RWPE1 (cell line): ENCODE data around the gene SNPH.

Source experiments
- CTCF ChIA-PET: fragments of 350-600 bp; sonication (Branson Sonifier 250); formaldehyde crosslinking; extraction: SDS; loops from one replicate; lab custom pipeline; 2021; lab: Yijun Ruan, JAX
- POLR2A ChIA-PET: fragments of 400-600 bp; formaldehyde crosslinking; extraction: SDS; loops from one replicate; lab custom pipeline; 2020; ENCODE audit warnings: antibody characterized with exemption; ENCODE audit not compliant: low non-redundant PET; lab: Yijun Ruan, JAX
- DNase-seq: peaks from one replicate; pipeline ENCODE4 v3.0.0; 2012; ENCODE audit warnings: low spot score
- H3K27ac ChIP-seq: fragments of 450-650 bp; 2 replicates; pipeline ENCODE4 v1.5.1; 2017
- CTCF ChIP-seq: fragments of 450-650 bp; conservative IDR thresholded peaks from 2 replicates; pipeline ENCODE4 v1.5.1; 2017; ENCODE audit warnings: low read depth, mild to moderate bottlenecking

Gene SNPH

GRCh38 chr20:1320902-1321653 lies 55.0 kb downstream of the SNPH start:
- ChIA-PET POLR2A (no interaction called here), CTCF (no interaction called here)
- TF ChIP-seq CTCF: no peak
- no peak for DNase-seq
- H3K27ac ChIP-seq: no peak overlapping the region

GRCh38 chr20:1321654-1321939 lies 55.5 kb downstream of the SNPH start:
- ChIA-PET POLR2A (no interaction called here), CTCF (interaction anchor here (1.8 kb wide), 1 partner anchor 9 kb away, joined by 4 read pairs; no protein-coding TSS in a partner anchor)
- no peak for DNase-seq
- TF ChIP-seq CTCF: no peak
- no peak overlapping the region for H3K27ac ChIP-seq

GRCh38 chr20:1322511-1323245 lies 56.6 kb downstream of the SNPH start:
- DNase-seq: peak; percentile 74
- peak overlapping the region; percentile 78 for H3K27ac ChIP-seq
- CTCF ChIA-PET: interaction anchor here (0.6 to 1.8 kb wide), 2 partner anchors 10 to 113 kb away, joined by 3 to 4 read pairs; no protein-coding TSS in a partner anchor
- TF ChIP-seq CTCF: no peak
- POLR2A ChIA-PET: interaction anchor here (0.6 kb wide), 1 partner anchor 33 kb away, joined by 4 read pairs; no protein-coding TSS in a partner anchor

- H3K27ac ChIP-seq: peak overlapping the region; percentile 78
- TF ChIP-seq CTCF: no peak
- ChIA-PET POLR2A (interaction anchor here (0.6 kb wide), 1 partner anchor 34 kb away, joined by 4 read pairs; no protein-coding TSS in a partner anchor), CTCF (interaction anchor here (1.8 kb wide), 1 partner anchor 10 kb away, joined by 4 read pairs; no protein-coding TSS in a partner anchor)
- DNase-seq: no peak
Measured at GRCh38 chr20:1323256-1323655, 57.2 kb downstream of the SNPH start.

- peak overlapping the region; percentile 90; the same call in 1 of the 2 replicates for H3K27ac ChIP-seq
- CTCF ChIA-PET: no interaction called here
- TF ChIP-seq CTCF: no peak
- no peak for DNase-seq
- POLR2A ChIA-PET: no interaction called here
Measured at GRCh38 chr20:1323830-1324597, 57.9 kb downstream of the SNPH start.

GRCh38 chr20:1324598-1325172 lies 58.6 kb downstream of the SNPH start:
- ChIA-PET POLR2A (interaction anchor here (0.5 to 0.9 kb wide), 3 partner anchors 10 to 47 kb away, joined by 3 to 7 read pairs (median 3); no protein-coding TSS in a partner anchor), CTCF (no interaction called here)
- no peak for DNase-seq
- H3K27ac ChIP-seq: peak overlapping the region; percentile 90
- no peak for TF ChIP-seq CTCF
